IMR-90 (cell line): ENCODE results near the gene ZNF599.

Source experiments
- CEBPB ChIP-seq: IDR thresholded peaks from 2 replicates; pipeline ENCODE4 v1.6.1; 2012; ENCODE audit warnings: low read depth, low read length, improper control_type of control experiment
- MAZ ChIP-seq: IDR thresholded peaks from 2 replicates; pipeline ENCODE4 v1.6.1; 2012; ENCODE audit warnings: low read depth, mild to moderate bottlenecking, low read length, improper control_type of control experiment, moderate library complexity, borderline replicate concordance
- POLR2A ChIP-seq: IDR thresholded peaks from 2 replicates; pipeline ENCODE4 v1.6.1; 2012; ENCODE audit warnings: mild to moderate bottlenecking, low read depth, low read length
- RFX5 ChIP-seq: IDR thresholded peaks from 2 replicates; pipeline ENCODE4 v1.8.0; 2012; ENCODE audit warnings: low read depth, mild to moderate bottlenecking, low read length, moderate library complexity
- TF ChIP-seq, protein P1 (sequence below): conservative IDR thresholded peaks from 2 replicates; pipeline ENCODE4 v1.5.1; 2012; ENCODE audit warnings: mild to moderate bottlenecking, low read depth, low read length, improper control_type of control experiment

DNA sequence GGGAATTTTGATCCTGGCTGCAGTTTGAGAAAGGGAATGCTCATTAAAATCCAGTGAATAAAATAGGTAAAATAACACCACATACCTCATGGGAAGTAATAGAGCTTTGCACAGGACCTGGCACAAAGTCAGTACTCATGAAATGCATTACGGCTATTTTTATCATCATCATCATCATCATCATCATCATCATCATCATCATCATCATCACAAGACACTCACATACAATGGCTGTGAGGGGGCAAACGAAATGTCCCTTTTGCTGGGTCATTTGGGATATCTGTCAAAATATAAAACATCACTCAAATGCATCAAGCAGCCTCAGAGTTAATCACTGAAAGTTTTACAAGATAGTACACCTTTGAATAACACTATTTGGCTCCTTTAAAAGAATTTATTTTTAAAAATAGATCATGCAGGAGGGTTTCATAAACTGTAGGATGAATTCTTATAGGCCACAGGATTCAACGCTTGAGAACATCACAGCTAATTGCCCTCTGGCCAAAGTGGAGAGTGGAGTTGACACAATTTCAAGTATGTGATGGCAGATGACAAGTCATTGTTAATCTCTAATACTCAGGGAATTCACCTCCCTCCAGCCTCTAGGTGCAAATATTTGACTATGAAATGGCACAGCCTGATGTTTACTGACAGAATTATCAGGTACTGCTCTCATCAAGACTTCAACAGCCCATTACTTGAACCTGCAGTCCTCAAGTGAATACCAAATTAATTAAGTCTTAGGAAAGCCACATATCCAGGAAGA lies 14.2 kb upstream of the ZNF599 start:
- TF ChIP-seq POLR2A = no peak
- TF ChIP-seq, protein P1, sequence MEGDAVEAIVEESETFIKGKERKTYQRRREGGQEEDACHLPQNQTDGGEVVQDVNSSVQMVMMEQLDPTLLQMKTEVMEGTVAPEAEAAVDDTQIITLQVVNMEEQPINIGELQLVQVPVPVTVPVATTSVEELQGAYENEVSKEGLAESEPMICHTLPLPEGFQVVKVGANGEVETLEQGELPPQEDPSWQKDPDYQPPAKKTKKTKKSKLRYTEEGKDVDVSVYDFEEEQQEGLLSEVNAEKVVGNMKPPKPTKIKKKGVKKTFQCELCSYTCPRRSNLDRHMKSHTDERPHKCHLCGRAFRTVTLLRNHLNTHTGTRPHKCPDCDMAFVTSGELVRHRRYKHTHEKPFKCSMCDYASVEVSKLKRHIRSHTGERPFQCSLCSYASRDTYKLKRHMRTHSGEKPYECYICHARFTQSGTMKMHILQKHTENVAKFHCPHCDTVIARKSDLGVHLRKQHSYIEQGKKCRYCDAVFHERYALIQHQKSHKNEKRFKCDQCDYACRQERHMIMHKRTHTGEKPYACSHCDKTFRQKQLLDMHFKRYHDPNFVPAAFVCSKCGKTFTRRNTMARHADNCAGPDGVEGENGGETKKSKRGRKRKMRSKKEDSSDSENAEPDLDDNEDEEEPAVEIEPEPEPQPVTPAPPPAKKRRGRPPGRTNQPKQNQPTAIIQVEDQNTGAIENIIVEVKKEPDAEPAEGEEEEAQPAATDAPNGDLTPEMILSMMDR = no peak
- no peak for TF ChIP-seq MAZ
- TF ChIP-seq CEBPB = no peak
- TF ChIP-seq RFX5 = no peak
